Activated CD4-positive, alpha-beta T cell treated with anti-CD3 and anti-CD28 coated beads, Interleukin-2, amount 50 U/mL, for 1 hour (primary cell): ENCODE results near the gene SETD9.

Source experiments
- DNase-seq: peaks from one replicate; pipeline ENCODE4 v3.0.0-alpha.2; 2020

Gene SETD9

DNA sequence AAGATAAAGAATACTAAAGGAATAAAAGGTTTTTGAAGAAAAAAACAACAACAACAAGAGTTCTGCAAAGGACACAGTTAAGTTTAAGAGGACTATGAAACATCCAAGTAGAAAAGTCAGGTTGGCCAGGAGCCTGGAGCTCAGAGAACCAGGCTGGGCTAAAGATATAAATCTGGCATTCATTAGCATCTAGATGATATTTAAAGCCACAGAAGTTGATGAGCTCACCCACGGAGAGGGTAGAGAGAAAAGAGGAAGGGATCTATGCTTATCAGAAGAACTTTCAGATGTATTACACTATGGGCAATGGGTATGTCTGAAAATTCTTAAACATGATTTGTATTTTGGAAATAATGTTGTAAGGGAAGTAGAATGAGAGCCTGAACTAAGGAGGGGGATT, 32.6 kb downstream of the SETD9 start:
- DNase-seq, result no peak

DNA sequence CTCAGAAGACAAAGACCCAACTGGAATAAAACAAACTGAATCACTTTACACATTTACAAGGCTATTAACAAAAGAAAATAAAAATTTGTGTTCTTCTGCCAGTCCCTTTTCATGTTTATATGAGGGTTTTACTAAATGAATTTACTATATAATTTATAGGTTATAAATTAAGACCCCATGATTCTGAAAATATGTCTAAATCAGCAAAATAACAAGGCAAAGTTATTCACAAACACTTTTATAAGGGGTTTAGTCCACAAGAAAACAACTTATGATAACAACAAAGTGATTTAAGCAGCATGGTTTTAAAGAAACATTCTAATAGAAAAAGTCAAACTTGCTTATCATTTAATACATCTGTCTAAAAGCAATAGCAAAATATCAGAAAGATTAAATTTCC, 37.7 kb downstream of the SETD9 start:
- DNase-seq, result no peak

DNA sequence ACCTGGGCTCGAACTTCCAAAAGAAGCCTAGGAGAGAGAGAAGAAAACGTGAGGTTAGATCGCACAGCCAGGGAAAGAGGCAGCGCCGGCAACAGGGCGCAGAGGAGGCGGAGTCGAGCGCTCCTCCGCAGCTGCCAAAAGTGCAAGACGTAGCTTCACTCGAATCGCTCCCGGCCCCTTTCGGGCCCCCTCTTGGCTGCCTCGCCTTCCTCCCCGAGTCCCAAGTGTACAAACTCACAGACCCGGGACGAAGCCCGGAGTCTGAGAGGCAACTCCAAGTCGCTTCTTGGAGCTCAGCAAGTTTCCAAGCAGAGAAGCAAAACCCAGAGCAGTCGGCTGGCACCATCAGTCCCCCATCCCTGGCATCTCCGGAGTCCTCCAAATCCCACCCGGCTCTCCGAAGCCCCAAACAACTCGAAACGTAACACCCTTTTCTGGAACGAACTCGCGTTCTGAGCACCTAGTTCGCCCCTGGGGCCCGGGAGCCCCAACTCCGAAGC, 41.3 kb downstream of the SETD9 start:
- peak; percentile 53 for DNase-seq

DNA sequence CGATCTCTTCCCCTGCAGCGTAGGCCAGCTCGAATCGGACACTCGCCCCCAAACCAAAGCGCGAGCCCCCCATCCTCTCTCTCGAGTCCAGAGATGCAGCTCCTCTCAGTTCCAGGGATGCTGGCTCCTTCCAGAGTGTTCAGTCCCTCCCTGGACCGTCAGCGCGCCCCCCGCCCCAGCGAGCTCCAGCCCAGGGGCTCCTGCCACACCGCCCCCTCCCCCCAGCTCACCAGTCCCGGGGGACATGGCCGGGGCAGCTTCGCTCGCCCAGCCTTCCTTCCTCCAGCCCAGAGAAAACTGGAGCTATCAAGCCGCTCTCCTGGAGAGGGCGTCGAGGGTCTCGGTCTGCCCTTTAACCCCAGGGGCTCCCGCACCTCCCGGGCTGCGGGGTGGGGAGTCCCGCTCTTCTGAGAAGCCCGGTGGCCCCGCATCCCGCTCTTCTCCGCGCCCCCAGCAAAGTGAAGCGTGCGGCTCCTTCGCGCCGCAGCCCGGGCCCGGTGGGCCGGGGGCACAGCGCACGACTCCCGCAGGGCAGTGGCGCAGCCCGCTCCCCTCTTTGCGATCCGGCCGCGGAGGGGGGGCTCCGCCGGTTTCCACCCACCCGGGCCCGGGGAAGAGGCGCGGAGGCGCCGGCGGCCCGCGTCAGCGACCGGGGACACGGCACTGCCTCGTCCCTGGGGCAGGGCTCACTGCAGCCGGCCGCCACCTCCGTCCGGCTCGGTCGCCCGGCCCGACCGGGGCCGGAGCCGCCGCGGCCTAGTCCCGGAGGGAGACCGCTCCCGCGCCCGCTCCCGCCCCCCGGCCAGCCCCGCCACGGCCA, 41.9 kb downstream of the SETD9 start:
- peak; percentile 9 for DNase-seq

DNA sequence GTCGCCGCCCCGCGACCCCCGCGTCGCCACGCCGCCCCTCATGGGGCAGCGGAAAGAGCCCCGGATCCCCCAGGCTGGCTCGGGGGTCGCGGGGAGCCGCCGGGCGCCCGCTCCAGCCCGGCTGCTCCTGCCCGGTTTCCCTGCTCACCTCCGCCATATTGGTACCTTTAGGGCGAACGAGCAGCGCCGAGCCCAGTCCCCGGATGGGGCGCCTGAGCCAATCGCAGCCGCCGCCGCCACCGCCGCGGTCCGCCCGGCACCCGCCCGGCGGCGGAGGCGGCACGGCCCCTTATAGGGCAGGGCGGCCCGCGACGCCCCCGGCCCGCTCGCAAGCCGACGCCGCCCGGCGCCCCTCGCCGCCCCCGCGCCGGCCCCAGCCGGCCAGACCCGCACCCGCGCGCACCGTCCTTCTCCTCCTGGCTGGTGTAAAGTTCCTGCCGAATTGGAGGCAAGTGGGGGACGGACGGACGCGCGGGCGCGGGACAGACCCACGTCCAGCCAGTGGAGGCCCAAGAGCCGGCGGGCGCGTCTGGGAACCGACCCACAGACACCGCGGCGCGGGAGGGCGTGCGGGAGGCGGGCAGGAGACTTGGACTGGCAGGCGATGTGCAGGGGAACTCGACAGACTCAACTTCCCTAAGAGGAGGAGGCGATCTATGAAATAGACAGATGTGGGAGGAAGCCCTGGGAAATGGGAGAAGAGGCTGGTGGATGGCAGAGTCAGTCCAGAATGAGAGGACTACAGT, 42.7 kb downstream of the SETD9 start, which contains the start of gene MIER3:
MIER3 (minus strand) TSS at position 178 of the 746 bp plus-strand sequence; CDS start at position 157, 21 bp downstream.
- DNase-seq, result peak; percentile 77

DNA sequence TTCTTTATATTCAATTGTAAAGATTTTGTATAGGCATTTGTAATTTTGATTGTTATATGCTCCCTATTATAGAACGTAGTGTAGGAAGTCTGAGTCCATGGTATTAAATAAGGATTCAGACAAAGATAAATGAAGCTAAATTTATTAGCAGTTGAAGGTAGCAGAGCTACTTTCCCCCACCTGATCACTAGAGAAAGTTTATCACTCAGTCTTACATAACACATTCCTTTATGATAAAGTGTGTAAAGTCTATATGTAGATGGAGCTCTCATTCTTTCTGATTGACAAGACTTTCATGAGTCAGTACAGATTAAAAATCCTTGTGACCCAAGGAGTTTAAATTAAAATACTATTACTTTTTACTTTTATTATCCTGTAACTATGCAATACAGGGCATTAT, 44.9 kb downstream of the SETD9 start:
- no peak for DNase-seq

DNA sequence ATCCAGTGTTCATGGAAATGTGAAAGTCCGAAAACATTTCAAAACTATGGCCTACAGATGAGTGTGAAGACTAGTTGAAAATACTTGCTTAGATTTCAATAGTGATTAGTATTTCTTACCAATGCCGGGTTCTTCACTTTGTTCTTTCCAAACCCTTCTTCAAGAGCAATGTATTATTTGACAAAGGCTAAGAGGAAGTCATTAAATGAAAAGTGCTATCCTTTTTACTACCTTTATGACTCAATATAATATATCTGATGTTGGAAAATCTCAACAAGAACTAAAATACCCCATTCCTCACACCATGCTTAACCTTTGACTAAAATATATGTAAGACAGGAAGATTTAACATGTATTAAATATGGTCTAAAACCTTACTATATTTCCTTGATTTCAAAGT, 49.2 kb downstream of the SETD9 start:
- DNase-seq, result no peak

DNA sequence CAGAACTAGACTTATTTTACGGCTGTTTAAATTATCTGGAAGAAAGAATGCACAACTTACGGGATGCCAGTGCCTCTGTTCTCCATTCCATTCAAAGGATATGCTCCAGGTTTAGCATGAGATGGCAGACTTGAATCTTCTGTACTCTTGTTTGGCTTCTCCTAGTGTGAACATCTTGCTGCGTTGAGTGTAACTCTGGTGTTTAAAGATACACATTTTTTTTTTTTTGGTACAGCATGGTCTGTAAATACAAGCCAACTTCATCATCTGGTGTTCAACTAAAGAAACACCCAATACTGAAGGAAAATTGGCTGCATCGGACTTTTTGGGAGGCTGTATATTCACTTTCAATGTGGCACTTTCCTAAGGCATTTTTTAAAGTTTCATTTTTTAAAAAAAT, 49.9 kb downstream of the SETD9 start:
- DNase-seq, result no peak

DNA sequence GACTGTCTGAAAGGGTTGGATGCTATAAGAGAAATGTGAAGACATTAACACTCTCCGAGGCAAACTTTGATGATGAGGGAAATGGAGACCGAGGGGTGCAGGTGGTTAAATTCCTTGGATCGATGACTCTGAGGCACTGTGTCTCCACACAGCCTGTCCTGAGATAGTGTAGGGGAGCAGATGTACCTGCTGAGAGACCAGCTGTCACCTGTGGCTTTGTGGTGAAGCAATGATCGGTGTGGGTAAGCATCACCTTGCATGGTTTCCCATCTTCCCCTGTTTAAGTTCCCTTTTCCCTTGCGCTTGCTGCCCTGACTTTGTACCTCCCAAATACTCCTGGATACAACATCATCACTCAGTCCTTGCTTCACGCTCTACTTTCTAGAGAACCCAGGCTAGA, 52.4 kb downstream of the SETD9 start:
- DNase-seq, result no peak

DNA sequence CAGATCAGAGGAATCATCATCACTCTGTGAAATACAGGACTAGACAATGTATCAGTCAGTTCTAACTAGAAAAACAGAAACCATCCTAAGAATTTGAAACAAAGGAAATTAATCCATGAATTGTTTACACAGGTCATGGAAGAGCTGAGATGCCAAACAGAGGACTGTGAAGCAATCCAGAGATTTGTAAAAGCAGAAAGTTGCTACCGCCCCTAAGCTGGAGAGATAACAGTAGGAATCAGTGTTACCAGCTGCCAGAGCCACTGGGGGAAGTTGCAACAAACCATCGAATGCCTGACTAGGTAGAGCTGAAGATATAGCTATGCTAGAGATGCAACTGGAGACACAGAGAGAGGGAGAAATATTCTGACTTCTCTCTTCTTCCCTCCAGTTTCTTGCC, 52.9 kb downstream of the SETD9 start:
- no peak for DNase-seq

DNA sequence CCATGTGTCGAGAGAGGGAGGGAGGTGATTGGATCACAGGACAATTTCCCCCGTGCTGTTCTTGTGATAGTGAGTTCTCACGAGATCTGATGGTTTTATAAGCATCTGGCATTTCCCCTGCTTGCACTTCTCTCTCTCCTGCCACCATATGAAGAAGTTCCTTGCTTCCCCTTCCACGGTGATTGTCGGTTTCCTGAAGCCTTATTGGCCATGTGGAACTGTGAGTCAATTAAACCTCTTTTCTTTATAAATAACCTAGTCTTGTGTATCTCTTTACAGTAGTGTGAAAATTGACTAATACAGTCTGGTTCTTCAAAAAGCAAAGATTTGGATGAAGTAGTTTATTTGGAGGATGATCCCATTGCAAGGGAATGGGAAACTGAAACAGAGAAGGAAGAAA, 53.9 kb downstream of the SETD9 start:
- DNase-seq, result no peak

DNA sequence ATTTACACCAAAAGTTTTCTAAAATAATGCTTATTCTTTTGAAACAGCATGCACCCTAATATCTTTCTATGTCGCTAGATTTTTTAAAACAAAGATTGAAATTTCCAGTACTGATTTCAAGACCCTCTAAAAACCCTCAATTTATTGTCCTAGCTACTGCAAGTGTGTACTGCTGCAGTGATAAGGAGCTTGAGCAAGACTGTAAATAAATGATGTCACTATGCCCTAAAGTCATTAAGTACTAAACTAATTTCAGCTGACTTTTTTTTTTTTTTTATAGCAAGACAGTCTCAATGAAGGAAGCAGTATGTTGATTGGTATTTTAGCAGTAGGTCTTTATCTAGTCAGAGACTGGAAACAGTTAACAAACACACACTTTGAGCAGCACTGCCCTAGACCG, 54.8 kb downstream of the SETD9 start:
- DNase-seq, result no peak
